Stomach (tissue), 4 donors: ENCODE data around the gene NEURL1B.

ENCODE experiments used
- POLR2AphosphoS5 ChIP-seq, 3 donors: sonication (generic); formaldehyde crosslinking; IDR thresholded peaks; one replicate each; pipeline ENCODE4 v1.6.1; 2016; ENCODE audit warnings: antibody characterized with exemption in 3 of 3
- TF ChIP-seq, protein P1 (sequence below), 7 experiments: fragments of 450-650 bp in 4 of 7; fragments of 200-600 bp in 3 of 7; sonication (generic) in 3 of 7; IDR thresholded peaks; one replicate each; pipeline ENCODE4 v1.5.1; 2016 to 2019; ENCODE audit warnings: antibody characterized with exemption in 7 of 7, control low read depth in 2 of 7, mild to moderate bottlenecking in 1 of 7

- no peak for TF ChIP-seq POLR2AphosphoS5 (IDR thresholded peaks at IDR 0.05)
- TF ChIP-seq, protein P1, sequence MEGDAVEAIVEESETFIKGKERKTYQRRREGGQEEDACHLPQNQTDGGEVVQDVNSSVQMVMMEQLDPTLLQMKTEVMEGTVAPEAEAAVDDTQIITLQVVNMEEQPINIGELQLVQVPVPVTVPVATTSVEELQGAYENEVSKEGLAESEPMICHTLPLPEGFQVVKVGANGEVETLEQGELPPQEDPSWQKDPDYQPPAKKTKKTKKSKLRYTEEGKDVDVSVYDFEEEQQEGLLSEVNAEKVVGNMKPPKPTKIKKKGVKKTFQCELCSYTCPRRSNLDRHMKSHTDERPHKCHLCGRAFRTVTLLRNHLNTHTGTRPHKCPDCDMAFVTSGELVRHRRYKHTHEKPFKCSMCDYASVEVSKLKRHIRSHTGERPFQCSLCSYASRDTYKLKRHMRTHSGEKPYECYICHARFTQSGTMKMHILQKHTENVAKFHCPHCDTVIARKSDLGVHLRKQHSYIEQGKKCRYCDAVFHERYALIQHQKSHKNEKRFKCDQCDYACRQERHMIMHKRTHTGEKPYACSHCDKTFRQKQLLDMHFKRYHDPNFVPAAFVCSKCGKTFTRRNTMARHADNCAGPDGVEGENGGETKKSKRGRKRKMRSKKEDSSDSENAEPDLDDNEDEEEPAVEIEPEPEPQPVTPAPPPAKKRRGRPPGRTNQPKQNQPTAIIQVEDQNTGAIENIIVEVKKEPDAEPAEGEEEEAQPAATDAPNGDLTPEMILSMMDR (IDR thresholded peaks at IDR 0.05): no peak
These were observed 48.1 kb downstream of the NEURL1B start for GRCh38 chr5:172689218-172689572.
